ENCODE measurements around the gene SMTNL1.

Gene SMTNL1

DNA sequence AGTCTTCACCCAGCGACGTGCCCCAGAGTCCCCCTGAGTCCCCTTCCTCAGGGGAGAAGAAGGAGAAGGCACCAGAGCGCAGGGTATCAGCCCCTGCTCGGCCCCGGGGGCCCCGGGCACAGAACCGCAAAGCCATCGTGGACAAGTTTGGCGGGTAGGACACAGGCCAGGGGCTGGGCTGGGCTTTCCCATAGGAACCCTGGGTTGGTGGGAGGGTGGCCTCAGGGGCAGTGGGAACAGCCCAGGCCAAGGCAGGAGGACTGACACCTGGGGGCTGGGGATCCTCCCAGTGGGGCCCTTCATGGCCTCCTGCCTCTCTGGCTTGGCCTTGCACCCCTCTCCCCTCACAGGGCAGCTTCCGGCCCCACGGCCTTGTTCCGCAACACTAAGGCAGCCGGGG, 8.5 kb downstream of the SMTNL1 start:
- no peak for DNase-seq

DNA sequence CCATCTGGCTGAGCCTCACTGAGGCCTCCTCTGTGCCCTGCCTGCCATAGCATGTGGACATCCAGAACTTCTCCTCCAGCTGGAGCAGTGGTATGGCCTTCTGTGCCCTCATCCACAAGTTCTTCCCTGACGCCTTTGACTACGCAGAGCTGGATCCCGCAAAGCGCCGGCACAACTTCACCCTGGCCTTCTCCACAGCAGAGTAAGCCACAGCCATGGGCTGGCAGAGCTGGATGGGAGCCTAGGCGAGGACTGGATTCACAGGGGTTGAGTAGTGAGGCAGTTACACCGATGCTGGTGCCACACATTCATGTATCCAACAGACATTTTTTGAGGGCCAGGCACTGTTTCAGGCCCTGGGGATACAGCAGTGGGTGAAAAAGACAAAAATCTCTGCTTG, 9.1 kb downstream of the SMTNL1 start:
- DNase-seq: no peak

DNA sequence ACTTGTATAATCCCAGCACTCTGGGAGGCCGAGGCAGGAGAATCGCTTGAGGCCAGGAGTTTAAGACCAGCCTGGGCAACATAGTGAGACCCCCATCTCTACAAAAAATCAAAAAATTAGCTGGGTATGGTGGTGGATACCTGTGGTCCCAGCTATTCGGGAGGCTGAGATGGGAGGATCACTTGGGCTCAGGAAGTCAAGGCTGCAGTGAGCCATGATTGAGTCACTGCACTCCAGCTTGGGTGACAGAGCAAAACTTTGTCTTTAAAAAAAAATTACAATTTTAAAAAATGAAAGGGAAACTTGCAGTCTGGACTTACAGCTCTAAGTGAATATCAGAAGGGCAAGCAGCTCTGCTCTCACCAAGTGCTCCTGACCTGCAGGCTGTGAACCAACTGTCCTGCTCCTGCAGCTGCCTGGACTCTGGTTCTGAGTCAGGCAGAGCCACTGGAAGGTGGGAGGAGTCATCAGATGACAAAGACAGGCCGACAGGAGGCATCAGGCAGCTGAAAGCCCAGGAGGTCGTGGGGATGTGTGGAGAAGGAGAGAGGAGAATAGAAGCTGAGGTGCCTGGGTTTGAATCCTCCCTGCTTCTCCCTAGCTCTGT, 9.6 kb downstream of the SMTNL1 start:
- no peak for DNase-seq

DNA sequence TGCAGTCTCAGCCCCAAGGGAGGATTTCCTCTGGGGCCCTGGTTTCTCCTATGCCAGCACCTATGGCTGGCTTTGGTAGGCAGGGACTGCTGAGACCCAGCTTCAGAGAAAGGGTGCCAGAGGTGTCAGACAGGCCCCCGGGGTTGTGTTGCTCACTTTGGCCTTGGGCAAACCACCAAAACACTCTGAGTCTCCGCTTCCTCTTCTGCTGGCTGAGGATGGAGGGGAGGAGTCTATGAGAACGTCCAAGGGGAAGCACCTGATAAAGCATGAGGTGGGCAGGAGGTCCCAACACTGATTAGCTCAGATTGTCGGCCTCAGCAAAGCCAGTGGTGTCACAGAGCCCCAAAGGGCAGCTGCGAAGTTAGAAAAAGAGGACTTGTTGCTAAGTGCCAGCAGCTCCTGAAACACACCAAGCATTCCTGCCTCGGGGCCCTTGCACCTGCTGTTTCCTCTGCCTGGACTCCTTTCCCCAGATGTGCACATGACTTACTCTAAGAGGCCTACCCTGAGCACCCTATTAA, 10.5 kb downstream of the SMTNL1 start:
- DNase-seq: no peak

DNA sequence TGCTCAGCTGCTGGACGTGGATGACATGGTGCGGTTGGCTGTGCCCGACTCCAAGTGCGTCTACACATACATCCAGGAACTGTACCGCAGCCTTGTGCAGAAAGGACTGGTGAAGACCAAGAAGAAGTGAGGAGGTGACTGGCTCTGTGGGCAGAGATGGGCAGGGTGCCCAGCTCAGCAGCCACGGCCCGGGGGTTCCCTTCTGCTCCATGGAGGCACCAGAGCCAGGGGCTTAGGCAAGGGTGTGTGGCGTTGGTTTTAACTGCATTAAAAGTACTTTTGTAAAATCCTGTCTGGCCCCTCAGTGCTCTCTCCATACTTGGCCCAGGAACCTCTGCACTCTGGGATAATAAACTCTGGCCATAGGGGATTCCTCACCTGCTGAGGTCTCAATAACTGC, 12.6 kb downstream of the SMTNL1 start:
- no peak for DNase-seq

DNA sequence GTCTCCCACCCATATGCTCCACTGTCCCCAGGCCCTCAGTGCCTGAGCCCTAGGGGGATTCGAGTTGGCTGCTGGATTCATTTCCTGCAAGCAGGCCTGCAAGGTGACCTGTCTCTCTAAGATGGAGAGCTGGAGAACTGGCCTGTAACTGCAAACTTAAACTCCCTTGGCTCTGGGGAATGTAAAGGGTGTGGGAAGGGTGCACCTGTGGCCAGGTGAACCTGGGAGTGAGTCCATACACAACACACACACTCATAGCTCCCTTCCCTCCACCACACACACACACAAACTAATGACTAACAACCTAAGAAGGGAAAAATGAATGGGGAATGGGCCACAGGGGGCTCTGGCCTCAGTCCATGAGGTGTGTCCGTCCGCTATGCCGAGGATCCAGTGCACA, 14.5 kb downstream of the SMTNL1 start:
- DNase-seq: no peak

DNA sequence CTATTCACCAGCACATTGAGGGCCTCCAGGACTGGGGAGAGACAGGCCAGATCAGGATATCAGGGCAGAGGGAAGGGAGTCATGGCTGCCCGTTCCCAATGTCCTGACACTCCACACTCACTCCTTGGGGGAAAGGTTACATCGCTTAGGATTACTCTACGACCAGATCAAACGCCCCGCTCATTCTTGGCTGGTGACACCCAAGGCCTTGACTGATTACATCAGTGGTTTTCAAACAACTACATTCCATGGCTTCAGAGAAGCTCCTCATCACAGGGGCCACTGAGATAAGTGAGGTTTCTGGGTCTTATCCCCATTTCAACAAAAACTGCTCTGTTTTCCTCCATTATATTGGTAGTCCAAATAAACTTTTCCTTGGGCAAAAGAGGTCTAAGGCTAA, 15.1 kb downstream of the SMTNL1 start:
- DNase-seq: no peak

DNA sequence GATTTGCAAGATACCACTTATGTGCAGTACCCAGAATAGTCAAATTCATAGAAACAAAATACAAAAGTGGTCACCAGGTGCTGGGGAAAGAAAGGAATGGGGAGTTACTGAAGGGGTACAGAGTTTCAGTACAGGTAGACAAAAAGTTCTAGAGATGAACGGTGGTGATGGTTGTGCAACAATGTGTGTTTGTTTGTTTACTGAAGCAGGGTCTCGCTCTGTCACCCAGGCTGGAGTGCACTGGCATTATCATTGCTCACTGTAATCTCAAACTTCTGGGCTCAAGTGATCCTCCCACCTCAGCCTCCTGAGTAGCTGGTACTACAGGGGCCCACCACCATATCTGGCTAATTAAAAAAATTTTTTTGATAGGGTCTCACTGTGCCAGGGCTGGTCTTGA, 18.0 kb downstream of the SMTNL1 start:
- DNase-seq: no peak

DNA sequence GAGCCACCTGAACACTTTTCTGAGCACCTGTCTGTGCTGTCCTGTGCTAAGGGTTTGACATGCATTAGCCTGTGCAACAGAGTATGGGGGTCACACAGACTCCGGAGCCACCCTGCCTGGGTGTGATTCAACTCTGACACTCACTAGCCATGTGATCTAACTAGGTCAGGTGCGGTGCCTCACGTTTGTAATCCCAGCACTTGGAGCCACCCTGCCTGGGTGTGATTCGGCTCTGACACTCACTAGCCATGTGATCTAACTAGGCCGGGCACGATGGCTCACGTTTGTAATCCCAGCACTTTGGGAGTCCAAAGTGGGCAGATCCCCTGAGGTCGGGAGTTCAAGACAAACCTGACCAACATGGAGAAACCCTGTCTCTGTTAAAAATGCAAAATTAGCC, 18.6 kb downstream of the SMTNL1 start:
- DNase-seq: no peak

DNA sequence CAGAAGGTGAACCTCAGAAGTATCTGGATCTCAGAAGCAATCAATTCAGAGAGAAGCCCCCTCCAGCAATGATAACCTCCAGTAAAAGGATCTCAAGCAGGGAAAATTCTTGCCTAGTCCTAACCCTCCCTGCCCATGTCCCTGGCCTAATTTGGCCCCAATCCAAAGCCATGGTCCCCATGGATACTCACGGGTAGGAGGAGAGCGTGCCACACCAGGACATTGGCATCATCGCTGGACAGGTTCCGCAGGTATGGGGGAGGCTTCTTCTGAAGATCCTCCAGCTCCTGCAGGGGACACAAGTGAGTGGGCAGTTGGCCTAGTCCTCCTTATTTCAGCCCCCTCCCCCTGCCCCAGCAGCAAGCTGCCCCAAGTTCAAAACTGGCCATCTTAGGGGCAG, 22.8 kb downstream of the SMTNL1 start:
- DNase-seq: no peak

DNA sequence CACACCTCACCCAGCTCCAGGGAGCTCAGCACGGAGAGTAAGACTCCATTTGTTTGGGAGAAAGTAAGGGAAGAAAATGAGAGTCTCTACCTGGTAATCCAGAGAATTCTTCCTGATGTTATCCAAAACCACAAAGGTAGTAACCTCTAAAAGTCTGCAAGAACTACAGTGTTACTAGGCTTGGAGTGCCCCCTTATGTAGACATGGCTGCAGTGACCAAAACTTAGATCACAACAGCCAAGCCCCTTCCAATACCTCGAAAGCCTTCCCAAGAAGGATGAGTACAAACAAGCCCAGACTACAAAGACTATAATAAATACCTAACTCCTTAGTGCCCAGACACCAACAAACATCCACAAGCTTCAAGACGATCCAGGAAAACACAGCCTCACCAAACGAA, 25.2 kb downstream of the SMTNL1 start:
- no peak for DNase-seq

DNA sequence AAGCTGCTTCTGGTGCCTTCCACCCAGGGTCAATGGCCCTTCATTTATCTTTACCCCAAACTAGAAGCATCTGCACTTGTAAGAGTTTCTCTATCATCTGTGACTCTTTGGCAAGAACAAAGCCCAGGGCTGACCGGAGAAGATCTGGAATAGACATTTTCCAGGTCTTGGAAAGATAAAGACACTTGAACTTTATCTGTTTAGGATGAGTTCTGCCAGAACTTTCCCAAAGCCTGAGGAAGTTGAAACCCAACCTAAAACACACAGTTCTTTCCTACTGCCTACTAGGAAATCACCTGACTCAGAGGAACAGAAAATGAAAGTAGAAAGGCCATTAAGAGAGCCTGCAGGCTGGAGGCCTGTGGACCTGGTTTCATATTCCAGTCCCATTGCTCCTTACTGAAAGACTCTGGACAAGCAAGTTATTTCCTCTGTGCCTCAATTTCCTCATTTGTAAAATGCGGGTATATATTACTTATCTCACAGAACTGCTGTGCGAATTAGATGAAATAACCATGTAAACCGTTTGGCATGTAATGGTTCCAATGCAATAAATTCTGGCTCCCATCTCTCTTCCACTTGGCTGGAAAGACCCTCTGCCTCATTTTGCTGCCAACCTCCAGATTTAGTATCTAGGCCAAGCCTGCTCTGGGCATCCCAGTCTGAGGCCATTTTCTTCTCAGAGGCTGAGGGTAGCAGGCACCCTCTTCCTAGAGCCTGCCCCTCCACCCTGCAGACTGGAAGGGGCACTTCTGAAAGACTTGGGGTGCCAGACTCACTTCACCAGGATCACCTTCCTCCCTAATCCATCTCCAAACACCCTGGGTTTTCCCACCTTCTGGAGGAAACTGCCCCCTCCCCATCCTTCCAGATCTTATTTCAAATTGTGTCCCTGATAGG, 28.9 kb downstream of the SMTNL1 start:
- no peak for DNase-seq

DNA sequence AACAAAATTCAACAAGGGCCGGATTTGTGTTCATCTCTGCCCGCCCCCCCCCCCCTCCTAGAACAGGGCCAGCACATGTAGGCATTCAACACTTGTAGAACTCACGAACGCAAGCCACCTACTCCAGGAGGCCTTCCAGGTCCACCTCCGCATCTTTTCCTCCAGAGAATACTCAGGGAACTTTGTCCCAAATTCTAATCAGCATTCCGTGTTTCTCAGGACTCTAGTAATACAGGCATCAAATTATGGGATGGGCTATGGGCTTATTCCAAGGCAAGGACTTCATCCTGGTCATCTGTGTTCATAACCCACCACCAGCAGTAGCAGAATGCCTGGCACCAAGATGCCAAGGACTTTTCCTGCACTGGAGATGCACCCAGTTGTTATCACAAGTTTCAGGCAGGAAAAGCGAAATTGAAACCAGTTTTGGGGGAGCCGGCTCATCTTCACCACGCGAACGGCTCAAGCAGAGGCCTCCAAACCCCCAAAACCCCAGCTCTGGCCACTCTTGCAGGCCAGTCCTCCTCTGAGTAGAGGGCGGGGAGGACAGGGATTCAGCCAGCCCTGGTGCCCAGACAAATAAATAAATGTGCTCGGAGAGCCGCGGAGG, 29.6 kb downstream of the SMTNL1 start:
- no peak for DNase-seq

DNA sequence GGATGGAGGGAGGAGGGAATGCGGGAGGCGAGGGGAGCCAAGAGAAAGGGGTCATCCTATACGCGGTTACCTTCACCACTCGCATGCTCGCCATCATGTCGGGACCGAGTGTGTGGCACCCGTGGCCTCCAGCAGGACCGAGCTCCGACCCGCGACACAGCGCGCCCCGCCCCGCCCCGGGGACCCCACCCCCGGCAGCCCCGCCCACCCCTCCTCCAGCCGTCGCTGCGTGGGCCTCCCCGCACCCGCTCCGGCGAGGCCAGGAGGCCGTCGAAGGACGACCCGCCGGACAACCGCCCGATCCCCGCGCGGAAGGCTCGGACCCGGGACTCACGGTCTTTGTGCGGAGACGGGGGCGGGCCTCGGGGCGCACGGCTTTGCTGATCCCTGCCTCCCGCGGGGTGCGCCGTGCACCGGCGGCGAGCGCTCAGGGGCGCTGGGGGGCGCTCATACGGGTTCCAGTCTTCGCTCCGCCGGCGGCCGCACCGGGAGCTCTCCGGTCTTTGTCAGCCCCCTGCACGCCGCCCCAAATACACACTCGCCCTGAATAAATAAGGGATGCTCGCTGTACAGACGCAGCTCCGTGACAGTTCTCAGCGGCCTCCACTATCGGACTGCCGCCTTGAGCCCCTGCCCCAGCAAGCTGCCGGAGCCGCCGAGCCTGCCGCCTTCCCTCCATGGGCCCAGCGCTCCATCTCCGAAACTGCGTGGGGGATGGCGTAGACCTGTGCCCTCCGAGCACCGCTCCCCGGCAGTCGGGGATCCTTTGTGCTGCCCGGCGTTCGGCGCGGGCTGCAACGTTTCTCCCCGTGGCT, 30.3 kb downstream of the SMTNL1 start, which contains the start of gene UBE2L6:
TSS of gene UBE2L6 (minus strand) at position 158 of the 815 bp plus-strand sequence. CDS start at position 97, 61 bp downstream.
- peak; percentile 70 for DNase-seq

DNA sequence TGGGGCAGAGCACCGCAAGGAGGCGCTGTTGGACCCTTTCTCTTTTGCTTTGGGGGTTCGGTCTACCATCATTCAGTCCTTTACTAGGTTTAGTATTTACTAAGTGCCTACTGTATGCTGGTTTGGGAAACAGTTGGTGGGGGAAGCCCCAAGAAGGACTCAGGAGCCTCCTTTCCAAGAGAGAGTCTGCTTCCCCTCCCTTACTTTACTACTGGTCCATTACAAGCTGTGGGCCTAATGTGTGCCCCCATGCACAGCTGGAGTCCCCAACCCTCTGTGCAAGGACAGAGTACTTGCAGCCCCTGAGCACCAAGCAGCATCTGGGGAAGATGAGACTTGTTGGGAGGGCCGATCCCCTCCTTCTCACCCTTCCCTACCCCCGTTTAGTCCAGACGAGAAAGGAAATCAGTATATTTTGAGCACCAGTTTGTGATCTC, 31.0 kb downstream of the SMTNL1 start:
- DNase-seq: peak; percentile 93

DNA sequence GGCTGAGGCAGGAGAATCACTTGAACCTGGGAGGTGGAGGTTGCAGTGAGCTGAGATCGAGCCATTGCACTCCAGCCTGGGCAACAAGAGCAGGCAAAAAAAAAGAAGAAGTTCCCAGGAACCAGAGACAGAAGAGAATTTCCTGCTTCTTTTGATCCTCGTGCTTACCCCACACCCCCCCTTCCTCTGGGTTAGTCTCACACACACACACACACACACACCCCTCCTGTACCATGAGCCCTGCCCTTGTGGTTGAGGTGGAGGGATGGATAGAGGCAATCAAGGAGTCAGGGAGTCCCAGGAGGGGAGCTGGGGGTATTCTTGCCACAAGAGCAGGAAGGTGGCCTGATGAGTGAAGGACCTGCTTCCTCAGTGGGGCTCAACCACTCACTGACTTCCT, 34.2 kb downstream of the SMTNL1 start:
- no peak for DNase-seq

DNA sequence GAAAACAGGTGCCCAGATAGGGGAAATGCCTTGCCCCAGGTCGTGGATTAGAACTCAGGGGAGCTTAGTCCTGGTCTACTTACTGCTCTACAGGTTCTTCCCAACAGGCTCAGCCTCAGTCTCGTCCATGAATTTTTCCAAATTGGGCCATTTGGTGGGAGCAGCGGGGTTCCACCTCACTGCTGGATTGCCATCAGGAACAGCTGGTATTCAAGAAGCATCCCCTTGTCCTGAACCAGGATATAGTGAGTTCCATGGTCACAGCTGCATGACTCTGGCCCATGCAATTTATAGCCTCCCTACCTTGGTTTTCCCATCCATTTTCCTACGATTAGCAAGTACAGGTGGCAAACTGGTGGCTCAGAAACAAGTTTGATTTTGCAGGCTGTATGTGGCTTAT, 36.7 kb downstream of the SMTNL1 start:
- DNase-seq: no peak

DNA sequence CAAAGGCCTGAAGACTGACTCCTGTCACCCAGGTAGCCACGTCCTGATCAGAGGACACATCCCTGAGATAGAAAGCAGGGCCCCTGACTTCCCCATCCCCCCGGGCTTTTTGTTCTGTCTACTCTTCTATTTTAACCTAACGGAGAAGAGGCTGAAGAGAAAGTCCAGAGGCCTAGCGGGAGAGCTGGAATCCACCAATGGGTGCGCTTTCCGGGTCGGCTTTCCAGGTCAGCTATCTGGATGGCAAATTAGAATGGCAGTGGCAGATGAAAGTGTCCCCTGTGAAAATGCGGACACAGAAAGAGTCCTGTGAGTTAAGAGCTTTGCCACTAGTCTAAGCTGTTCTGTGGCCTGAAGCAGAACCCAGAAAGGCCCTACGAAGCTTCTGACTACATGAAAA, 46.9 kb downstream of the SMTNL1 start:
- DNase-seq: no peak

DNA sequence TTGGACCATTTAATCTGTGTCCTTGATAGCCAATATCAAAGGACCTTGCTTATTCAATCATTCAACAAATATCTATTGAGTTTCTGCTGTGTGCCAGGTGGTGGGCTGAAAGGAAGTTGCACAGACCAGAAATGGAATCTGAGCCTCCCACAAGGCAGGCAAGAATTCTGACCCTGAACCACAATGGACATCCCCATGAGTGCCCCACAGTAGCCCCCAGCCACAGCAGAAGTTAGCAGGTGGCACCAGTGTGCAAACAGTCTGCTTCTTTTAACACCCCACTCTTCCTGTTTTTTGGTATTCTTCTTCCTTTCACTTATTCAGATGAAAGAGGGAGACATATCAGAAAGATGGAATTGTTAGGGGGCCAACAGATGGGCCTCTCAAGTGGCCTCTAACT, 47.9 kb downstream of the SMTNL1 start:
- no peak for DNase-seq

DNA sequence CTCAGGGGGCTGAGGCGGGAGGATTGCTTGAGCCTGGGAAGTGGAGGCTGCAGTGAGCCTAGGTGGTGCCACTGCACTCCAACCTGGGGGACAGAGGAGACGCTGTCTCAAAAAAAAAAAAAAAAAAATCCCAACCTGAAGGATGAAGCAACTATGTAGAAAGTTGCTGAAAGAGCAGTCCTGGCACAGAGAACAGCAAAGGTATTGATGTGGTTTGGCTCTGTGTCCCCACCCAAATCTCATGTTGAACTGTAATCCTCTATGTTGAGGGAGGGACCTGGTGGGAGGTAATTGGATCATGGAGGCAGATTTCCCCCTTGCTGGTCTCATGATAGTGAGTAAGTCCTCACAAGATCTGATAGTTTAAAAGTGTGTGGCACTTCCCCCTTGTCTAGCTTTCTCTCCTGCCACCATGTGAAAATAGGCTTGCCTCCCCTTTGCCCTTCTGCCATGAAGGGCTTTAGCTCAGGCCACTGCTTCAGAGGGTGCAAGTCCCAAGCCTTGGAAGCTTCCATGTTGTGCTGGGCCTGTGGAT, 49.4 kb downstream of the SMTNL1 start:
- DNase-seq: no peak

DNA sequence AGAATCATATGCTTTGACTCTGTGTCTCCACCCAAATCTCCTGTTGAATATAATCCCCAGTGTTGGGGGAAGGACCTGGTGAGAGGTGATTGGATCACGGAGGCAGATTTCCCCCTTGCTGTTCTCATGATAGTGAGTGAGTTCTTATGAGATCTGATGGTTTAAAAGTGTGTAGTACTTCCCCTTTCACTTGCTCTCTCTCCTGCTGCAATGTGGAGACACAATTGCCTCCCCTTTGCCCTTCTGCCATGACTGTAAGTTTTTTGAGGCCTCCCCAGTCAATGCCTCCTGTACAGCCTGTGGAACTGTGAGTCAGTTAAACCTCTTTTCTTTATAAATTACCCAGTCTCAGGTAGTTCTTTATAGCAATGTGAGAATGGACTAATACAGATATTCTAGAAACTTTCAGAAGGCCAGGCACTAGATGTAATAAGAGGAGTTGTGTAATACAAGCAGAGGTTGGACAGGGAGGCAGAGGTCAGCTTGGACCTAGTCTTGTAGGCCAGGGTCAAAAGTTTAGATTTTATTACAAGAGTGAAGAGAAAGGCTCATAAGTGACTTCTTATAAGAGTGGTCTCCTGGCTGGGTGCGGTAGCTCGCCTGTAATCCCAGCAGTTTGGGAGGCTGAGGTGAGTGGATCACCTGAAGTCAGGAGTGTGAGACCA, 50.8 kb downstream of the SMTNL1 start:
- DNase-seq: no peak

DNA sequence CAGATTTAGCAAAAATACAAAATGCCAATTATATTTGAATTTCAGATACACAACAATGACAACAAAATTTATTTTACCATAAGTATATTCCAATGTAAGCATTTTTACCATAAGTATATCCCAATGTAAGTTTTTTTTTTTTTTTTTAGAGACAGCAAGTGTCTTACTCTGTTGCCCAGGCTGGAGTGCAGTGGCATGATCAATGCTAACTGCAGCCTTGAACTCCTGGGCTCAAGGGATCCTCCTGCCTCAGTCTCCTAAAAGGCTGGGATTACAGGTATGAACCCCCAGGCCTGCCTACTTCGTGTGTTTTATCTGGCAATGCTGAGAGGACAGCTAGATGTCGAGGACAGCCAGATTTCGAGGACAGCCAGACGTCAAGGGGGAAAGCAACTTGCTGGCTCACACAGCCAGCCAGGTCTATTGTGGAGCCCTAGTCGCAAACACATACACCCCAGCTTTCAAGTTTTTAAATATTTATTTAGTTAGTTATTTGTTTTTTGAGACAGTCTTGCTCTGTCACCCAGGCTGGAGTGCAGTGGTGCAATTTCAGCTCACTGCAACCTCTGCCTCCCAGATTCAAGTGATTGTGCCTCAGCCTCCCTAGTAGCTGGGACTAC, 59.0 kb downstream of the SMTNL1 start:
- DNase-seq: no peak
